Measurements from ENCODE around the gene GSK3A. TPM values are rescaled to one million over a fixed set of nuclear protein-coding genes. Genes with fewer than 3 reads are reported as not detected.

The GSK3A gene
- total RNA-seq, 2 donors from 2014 or later, result 29.2 to 35.1 TPM

GRCh38 chr19:42216653-42217519, 25.5 kb downstream of the GSK3A start:
- peak; percentile 85 for DNase-seq (ENCODE audit: low spot score)
- intact Hi-C loops (cut with DNase I), result no loop called here

DNA sequence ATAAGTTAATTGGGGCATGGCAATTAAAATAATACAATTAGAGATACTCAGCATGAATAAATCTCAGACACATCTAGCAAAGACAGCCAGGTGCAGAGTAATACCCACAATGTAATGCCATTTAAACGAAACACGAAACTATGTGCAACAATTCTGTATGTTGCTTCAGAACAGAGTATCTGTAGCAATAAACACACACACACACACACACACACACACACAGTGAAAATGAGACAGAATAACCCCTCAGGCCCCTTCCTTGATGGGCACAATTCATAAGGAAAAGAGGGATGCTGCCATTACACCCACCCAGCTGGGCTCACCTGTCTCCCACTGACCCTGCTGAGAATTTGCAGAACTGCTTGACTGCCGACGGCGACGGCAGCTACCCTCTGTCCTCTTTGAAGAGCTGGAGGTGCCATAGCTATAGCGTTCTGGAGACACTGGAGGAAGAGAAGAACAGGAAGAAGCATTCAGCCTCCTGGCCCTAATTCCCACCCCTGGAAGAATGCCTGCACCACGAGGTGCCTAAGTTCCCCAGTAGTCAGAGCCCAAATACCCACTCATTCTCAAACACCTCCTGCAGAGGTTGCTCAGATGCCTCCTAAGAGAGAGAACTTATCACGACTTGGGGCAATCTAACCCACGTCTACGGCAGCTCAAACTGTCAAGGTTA, 27.5 kb downstream of the GSK3A start:
- DNase-seq (ENCODE audit: low spot score), result no peak
- intact Hi-C loops (cut with DNase I), result no loop called here

GRCh38 chr19:42212886-42213285, 29.5 kb downstream of the GSK3A start:
- intact Hi-C loops (cut with DNase I), result no loop called here

DNA sequence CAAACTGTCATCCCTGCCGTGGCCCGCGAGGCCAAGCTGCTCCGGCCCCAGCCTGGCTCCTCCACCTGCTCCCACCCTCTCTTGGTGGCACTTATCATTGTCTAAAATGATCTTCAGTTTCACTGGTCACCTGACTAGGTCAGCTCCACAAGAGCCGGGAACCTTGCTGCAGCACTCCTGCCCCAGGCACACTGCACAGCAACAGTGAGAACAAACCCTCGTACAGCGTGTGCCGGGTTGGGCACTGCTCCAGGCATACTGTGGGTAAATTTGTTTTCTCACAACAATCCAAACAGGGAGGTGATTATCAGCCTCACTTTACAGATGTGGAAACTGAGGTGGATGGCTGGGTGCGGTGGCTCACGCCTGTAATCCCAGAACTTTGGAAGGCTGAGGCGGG, 33.8 kb downstream of the GSK3A start:
- DNase-seq (ENCODE audit: low spot score), result no peak
- intact Hi-C loops (cut with DNase I), result no loop called here

More at GRCh38 chr19:42212886-42213285, 29.5 kb downstream of the GSK3A start:
- DNase-seq (ENCODE audit: low spot score), result no peak

DNA sequence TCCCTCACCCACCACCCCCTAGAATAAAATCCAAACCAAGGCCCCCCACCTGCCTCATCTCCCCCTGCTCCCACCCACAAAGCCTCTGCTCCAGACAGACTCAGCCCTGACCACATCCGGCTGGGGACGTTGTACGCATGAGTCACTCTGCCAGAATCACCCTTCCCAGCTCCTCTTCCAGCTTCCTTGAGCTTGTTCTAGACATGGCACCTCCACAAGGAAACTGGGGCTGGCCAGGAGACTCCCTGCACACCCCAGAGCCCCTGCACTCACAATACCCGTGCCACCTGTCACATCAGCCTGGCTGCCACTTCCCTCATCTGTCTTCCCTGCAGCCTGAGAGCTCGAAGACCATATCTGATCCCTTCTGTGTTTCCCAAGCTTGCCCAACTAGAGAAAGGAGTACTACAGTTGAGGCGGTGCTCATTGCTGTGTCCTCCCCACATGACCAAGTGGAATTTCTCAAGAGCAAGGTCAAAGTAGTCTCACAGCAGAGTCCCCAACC, 34.6 kb downstream of the GSK3A start:
- no peak for DNase-seq (ENCODE audit: low spot score)
- intact Hi-C loops (cut with DNase I), result no loop called here

GRCh38 chr19:42206871-42207755, 35.3 kb downstream of the GSK3A start:
- DNase-seq (ENCODE audit: low spot score), result no peak
- intact Hi-C loops (cut with DNase I), result no loop called here

- DNase-seq (ENCODE audit: low spot score), result no peak
- intact Hi-C loops (cut with DNase I), result no loop called here
Observed at GRCh38 chr19:42204664-42205063, 37.7 kb downstream of the GSK3A start.

DNA sequence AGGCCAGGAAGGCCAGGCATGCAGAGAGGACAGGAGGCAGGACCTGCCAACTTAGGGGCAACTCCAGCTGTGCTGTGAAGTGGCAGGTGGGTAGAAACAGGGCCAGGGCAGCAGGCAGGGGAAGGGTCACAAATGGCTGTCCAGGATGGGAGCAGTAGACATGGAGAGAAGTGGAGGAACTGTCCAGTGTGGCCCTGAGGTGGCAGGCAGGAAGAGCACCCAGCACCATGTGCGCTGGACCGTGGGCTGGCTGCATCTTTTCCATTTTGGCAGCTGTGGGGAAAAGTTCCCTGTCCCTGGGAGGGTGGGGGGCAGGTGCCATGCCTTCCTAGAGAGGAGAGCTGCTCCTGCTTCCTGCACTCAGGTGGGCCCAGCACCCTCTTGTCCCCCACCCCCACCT, 38.7 kb downstream of the GSK3A start:
- intact Hi-C loops (cut with DNase I), result no loop called here
- DNase-seq (ENCODE audit: low spot score), result no peak

DNA sequence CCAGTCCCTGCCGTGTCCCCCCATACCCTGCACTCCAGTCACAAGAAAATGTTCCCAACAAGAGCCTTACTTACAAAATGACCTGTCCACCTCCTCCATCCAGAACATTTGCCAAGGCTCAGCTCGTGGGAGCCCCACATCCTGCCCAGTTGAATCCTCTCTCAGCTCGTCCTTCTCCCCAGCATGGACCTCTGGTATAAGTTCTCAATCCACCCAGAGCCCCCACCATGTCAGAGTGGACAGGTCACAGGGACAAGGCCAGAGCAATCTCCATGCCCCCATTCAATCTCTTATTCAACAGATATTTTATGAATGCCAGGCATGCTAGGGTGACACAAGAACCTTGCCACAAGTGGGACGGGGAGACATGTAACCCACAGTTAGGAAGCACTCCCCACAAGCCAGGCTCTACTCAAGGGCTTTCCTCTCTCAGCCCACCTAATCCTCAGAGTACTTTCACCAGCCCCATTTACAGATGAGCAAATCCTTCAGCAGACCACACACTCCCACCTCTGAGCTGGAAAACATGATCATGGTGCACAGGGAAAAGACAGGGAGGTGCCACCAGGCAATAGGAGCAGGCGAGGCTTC, 40.0 kb downstream of the GSK3A start:
- peak; percentile 58 for DNase-seq (ENCODE audit: low spot score)
- intact Hi-C loops (cut with DNase I), result no loop called here

- peak; percentile 80 for DNase-seq (ENCODE audit: low spot score)
- intact Hi-C loops (cut with DNase I), result no loop called here
Observed at GRCh38 chr19:42201489-42202289, 40.7 kb downstream of the GSK3A start.

DNA sequence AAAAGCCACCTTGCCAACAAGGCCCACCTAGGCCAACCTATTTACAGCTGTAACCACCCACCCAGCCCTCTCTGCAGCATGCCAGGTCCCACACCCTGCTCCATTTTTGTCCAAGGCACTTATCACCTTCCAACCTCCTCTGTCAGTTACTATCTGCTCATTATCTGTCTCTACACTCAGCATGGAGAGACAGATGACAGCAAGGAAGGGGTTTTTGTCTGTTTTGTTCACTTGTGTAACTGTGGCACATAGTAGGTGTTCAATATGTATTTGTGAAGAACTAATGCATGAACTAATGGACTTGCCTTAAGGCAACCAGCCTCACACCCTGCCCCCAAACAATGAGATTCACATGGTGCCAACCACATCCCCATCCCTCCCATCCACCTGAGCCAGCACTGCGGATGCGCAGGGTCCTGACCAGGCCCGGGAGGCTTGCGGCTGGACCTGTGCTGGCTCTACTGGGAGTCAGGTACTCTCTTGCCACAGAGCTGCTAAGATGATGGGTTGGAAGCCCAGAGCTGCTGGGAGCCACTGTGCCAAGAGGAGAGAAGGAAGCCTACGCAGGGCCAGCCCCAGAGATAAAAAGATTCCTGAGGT, 42.2 kb downstream of the GSK3A start:
- peak; percentile 48 for DNase-seq (ENCODE audit: low spot score)
- intact Hi-C loops (cut with DNase I), result no loop called here

DNA sequence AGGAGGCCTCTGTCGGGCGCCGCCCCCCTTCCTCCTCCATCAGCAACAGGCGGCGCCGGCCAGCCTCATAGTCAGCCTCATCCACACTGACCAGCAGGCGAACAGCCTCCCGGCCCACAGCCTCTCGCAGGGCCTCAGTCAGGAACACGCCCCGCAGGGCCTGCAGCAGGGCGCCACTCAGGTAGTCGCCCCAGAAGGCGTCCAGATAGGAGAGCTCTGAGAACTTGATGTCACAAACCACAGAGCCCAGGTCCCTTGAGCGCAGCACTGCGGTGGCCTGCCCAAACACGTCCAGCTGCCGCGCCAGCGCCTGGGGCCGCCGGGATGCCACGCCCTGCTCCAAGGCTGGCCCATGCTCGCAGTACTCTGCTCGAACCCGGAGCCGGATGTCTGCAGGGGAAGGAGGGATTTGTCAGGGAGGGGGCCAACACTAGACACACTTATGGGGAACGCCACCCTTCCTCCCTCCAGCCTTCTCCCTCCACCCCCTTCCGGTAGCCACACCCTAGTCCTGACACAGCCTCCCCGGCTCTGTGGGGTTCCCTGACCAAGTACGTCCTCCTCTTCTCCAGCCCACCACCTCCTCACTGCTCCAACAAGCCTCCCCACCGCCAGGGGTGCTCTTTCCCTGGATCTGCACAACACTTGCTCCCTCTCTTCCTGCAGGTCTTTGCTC, 42.8 kb downstream of the GSK3A start:
- intact Hi-C loops (cut with DNase I), result no loop called here
- DNase-seq (ENCODE audit: low spot score), result peak; percentile 85

DNA sequence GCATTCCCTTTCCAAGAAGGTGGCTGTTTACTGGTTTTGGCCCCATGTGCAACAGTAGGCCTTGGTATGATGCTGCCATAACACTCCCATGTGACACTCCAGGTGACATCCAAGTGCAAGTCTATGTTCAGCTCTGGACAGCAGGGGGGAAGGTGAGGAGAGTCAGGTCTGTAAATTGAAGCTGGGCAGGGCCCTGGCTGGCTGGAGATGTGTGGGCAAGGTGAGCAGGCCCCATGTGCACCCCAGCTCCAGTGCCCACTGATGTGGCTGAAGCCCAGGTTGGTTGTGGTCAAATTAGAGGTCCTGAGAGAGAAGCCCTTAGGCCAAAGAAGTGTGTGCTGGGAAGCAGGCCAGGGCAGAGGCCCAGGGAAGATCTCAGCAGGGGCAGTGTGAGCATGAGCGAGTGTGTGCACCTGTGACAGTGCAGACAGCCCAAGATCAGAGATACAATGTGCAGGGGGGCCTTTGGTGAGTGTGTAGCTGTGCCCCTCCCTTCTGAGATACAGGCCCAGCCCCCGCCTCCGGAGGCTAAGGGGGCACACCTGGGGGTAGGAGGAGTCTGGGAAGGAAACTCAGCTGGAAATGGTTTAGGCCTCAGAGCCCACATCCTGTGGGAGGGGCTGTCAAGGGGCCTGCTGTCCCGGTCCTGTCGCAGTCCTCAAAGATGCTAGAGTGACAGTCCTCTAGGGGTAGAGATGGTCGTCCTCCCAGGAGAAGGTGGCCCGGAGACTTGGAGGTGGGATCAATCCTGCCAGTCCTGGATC, 43.5 kb downstream of the GSK3A start:
- DNase-seq (ENCODE audit: low spot score), result peak; percentile 70
- intact Hi-C loops (cut with DNase I), result no loop called here

- intact Hi-C loops (cut with DNase I), result no loop called here
- no peak for DNase-seq (ENCODE audit: low spot score)
Observed at GRCh38 chr19:42197375-42197817, 45.0 kb downstream of the GSK3A start.

DNA sequence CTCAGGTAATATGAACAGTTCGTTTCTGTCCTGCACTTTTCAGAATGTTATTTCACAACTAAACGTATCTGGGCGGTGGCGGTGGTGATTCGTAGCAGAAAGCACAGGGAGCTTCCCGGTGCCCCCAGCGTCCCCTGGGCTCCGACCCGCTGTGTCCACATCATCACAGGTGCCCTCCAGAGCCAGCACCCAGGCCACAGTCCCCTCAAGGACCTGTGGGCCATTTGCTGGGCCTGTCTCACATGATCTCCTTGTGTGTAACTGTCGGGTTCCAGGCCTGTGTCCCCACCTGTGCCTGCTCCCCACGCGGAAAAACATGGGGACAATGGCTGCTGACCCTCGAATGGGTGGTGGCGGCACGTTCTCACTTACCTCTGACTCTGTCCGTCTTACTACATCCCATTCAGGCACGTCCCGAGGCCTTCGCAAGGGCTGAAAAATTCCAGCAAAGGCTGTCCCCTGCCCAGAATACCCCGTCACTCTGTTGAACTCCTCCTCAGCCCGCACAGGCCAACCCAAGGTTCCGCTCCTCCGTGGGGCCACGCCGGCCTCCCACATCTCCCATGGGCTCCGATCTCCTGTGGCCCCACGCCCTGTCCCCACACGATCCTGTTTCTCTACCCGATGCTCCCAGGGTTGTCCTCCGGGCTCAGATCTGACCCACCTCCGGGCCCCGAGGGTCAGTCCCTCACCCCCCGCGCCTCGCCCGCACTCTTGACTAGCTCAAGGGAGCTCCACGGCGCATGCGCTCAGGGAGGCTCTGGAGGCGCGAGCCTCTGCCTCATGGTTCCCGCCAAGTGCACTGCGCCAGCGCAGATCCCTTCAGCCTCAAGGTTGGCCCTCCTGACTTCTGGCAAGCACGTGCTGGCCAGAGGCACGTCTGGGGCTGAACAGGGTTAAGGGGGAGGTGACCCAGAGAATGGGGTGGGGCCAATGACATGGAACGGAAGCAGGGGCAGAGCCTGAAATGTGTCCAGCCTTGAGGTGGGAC, 46.1 kb downstream of the GSK3A start:
- intact Hi-C loops (cut with DNase I), result no loop called here
- no peak for DNase-seq (ENCODE audit: low spot score)

Data from posterior vena cava (tissue), 2 donors.